ENCODE measurements around the gene HLA-DQA2.

DNA sequence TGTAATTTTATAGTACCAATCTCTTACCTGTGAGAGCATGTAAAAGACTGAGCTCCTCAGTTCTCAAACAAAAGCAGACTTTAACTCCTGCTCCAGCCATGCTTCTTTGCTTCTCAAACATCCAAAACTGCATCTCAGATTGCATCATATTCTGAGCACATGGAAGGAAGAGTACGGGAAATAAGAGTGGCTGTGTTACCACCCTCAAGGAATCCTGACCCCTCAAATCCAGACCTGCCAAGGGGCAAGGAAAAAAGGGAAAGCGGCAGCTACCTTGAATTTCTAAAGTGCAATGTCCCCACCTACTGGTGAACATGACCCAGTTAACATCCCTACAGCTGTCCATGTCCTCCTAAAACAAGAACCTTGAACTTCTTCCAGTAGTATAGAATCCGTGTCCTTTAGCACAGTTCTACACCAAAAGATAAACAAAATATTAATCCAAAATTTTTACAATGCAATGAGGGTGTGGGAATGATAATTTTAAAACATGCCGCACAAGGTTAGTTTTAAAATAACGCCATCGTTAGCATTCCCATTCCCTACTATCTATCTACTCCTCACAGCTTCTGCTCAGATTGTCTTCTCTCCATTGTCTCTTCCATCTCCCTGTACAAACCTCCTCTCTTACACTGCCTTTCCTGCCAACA lies 40.7 kb upstream of the HLA-DQA2 start:
- TF ChIP-seq SP1 (IDR thresholded peaks at IDR 0.05) (no peak), HNF4G (IDR thresholded peaks at IDR 0.05) (no peak), TAF1 (conservative IDR thresholded peaks at IDR 0.05) (no peak), FOXA1 (IDR thresholded peaks at IDR 0.05) (no peak), RAD21 (IDR thresholded peaks at IDR 0.05) (peak; percentile 80 to 87), YY1 (IDR thresholded peaks at IDR 0.05) (no peak), RXRA (IDR thresholded peaks at IDR 0.05) (no peak)
- TF ChIP-seq, protein P1, sequence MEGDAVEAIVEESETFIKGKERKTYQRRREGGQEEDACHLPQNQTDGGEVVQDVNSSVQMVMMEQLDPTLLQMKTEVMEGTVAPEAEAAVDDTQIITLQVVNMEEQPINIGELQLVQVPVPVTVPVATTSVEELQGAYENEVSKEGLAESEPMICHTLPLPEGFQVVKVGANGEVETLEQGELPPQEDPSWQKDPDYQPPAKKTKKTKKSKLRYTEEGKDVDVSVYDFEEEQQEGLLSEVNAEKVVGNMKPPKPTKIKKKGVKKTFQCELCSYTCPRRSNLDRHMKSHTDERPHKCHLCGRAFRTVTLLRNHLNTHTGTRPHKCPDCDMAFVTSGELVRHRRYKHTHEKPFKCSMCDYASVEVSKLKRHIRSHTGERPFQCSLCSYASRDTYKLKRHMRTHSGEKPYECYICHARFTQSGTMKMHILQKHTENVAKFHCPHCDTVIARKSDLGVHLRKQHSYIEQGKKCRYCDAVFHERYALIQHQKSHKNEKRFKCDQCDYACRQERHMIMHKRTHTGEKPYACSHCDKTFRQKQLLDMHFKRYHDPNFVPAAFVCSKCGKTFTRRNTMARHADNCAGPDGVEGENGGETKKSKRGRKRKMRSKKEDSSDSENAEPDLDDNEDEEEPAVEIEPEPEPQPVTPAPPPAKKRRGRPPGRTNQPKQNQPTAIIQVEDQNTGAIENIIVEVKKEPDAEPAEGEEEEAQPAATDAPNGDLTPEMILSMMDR (IDR thresholded peaks at IDR 0.05; ENCODE audit: low read depth, low read length, missing input control), result peak; percentile 75
- TF ChIP-seq, protein P2, sequence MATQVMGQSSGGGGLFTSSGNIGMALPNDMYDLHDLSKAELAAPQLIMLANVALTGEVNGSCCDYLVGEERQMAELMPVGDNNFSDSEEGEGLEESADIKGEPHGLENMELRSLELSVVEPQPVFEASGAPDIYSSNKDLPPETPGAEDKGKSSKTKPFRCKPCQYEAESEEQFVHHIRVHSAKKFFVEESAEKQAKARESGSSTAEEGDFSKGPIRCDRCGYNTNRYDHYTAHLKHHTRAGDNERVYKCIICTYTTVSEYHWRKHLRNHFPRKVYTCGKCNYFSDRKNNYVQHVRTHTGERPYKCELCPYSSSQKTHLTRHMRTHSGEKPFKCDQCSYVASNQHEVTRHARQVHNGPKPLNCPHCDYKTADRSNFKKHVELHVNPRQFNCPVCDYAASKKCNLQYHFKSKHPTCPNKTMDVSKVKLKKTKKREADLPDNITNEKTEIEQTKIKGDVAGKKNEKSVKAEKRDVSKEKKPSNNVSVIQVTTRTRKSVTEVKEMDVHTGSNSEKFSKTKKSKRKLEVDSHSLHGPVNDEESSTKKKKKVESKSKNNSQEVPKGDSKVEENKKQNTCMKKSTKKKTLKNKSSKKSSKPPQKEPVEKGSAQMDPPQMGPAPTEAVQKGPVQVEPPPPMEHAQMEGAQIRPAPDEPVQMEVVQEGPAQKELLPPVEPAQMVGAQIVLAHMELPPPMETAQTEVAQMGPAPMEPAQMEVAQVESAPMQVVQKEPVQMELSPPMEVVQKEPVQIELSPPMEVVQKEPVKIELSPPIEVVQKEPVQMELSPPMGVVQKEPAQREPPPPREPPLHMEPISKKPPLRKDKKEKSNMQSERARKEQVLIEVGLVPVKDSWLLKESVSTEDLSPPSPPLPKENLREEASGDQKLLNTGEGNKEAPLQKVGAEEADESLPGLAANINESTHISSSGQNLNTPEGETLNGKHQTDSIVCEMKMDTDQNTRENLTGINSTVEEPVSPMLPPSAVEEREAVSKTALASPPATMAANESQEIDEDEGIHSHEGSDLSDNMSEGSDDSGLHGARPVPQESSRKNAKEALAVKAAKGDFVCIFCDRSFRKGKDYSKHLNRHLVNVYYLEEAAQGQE (IDR thresholded peaks at IDR 0.05), result no peak
- TF ChIP-seq, protein P3, sequence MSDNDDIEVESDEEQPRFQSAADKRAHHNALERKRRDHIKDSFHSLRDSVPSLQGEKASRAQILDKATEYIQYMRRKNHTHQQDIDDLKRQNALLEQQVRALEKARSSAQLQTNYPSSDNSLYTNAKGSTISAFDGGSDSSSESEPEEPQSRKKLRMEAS (IDR thresholded peaks at IDR 0.05), result no peak

All from liver (tissue), 3 donors.